GM12891 (cell line): ENCODE results near the gene SNW1.
A peak's percentile ranks its signal among the peaks of the same experiment; 100 is the strongest.
"Not testable (repeated sequence)": the region's sequence is repeated elsewhere in the genome, so short reads cannot be mapped to it uniquely, and the experiment has no call there.

Experiments used
- DNase-seq: peaks from one replicate; pipeline ENCODE4 v3.0.0; 2011; ENCODE audit warnings: low spot score; ENCODE audit not compliant: insufficient read length
- FAIRE-seq: peaks from 2 replicates; lab custom pipeline; 2011; peaks lifted over from hg19 to GRCh38; lab: Jason Lieb, UNC
- PAX5 ChIP-seq: IDR thresholded peaks from 2 replicates; pipeline ENCODE4 v1.6.1; 2011; ENCODE audit warnings: low read length, moderate library complexity, mild to moderate bottlenecking; ENCODE audit not compliant: insufficient read depth, severe bottlenecking
- POLR2A ChIP-seq: IDR thresholded peaks from 2 replicates; pipeline ENCODE4 v1.6.1; 2011; ENCODE audit warnings: low read depth, low read length, control low read depth
- POLR2AphosphoS5 ChIP-seq: IDR thresholded peaks from 2 replicates; pipeline ENCODE4 v1.6.1; 2011; ENCODE audit warnings: low read depth, low read length, control low read depth
- POU2F2 ChIP-seq: IDR thresholded peaks from 2 replicates; pipeline ENCODE4 v1.6.1; 2011; ENCODE audit warnings: low read depth, mild to moderate bottlenecking, control low read depth, low read length, moderate library complexity
- SPI1 ChIP-seq: IDR thresholded peaks from 2 replicates; pipeline ENCODE4 v1.6.1; 2011; ENCODE audit warnings: low read depth, low read length, control low read depth
- TAF1 ChIP-seq: IDR thresholded peaks from 2 replicates; pipeline ENCODE4 v1.6.1; 2011; ENCODE audit warnings: low read depth, low read length, control low read depth

Gene SNW1

GRCh38 chr14:77752266-77752665, 8.7 kb downstream of the SNW1 start:
- FAIRE-seq (no peak), DNase-seq (no peak)
- TF ChIP-seq POU2F2 (no peak), PAX5 (no peak), TAF1 (no peak), POLR2AphosphoS5 (no peak), SPI1 (no peak), POLR2A (no peak)

- DNase-seq, FAIRE-seq: not testable (repeated sequence)
Observed at GRCh38 chr14:77747425-77747824, 13.5 kb downstream of the SNW1 start.

GRCh38 chr14:77746064-77746702, 14.8 kb downstream of the SNW1 start:
- TF ChIP-seq POLR2A = no peak
- no peak for TF ChIP-seq POU2F2
- no peak for TF ChIP-seq SPI1
- no peak for TF ChIP-seq POLR2AphosphoS5
- TF ChIP-seq TAF1 = no peak
- TF ChIP-seq PAX5 = no peak
- DNase-seq = no peak
- FAIRE-seq = no peak

- no peak for DNase-seq
- TF ChIP-seq POLR2AphosphoS5 = no peak
- TF ChIP-seq TAF1 = no peak
- no peak for TF ChIP-seq PAX5
- TF ChIP-seq POLR2A = no peak
- TF ChIP-seq POU2F2 = no peak
- no peak for TF ChIP-seq SPI1
- FAIRE-seq = no peak
Observed at GRCh38 chr14:77741438-77741837, 19.5 kb downstream of the SNW1 start.

GRCh38 chr14:77738559-77739250, 22.3 kb downstream of the SNW1 start:
- FAIRE-seq = no peak
- DNase-seq = no peak
- no peak for TF ChIP-seq TAF1
- TF ChIP-seq SPI1 = no peak
- no peak for TF ChIP-seq POLR2AphosphoS5
- TF ChIP-seq POU2F2 = no peak
- TF ChIP-seq POLR2A = no peak
- no peak for TF ChIP-seq PAX5

- DNase-seq (no peak), FAIRE-seq (no peak)
- TF ChIP-seq TAF1 (no peak), POLR2AphosphoS5 (no peak), SPI1 (no peak), POLR2A (no peak), POU2F2 (no peak), PAX5 (no peak)
Observed at GRCh38 chr14:77730976-77731497, 29.9 kb downstream of the SNW1 start.

- TF ChIP-seq POLR2AphosphoS5 (no peak), PAX5 (no peak), SPI1 (no peak), POLR2A (no peak), TAF1 (no peak), POU2F2 (no peak)
- FAIRE-seq (no peak), DNase-seq (no peak)
Observed at GRCh38 chr14:77722301-77722700, 38.7 kb downstream of the SNW1 start.

- FAIRE-seq = no peak
- no peak for TF ChIP-seq POLR2AphosphoS5
- TF ChIP-seq POU2F2 = no peak
- DNase-seq = no peak
Observed at GRCh38 chr14:77721437-77721836, 39.5 kb downstream of the SNW1 start.

- FAIRE-seq (no peak), DNase-seq (no peak)
- TF ChIP-seq POU2F2 = no peak
- peak; percentile 53; the same call in 1 of the 2 replicates for TF ChIP-seq POLR2AphosphoS5
- TF ChIP-seq TAF1 = no peak
- TF ChIP-seq POLR2A = peak; percentile 19; the same call in 1 of the 2 replicates
Observed at GRCh38 chr14:77717608-77718305, 43.2 kb downstream of the SNW1 start.

- FAIRE-seq (no peak), DNase-seq (no peak)
- TF ChIP-seq TAF1 (no peak), PAX5 (no peak), POLR2AphosphoS5 (no peak), POU2F2 (no peak), SPI1 (no peak), POLR2A (no peak)
Observed at GRCh38 chr14:77714926-77715325, 46.0 kb downstream of the SNW1 start.
